Effector memory CD4-positive, alpha-beta T cell (primary cell): ENCODE results near the gene CEPT1.

Experiments
- DNase-seq, 3 donors: peaks; one replicate each; pipeline ENCODE4 v3.0.0-alpha.2; 2020
- H3K27ac ChIP-seq: 2 replicates; pipeline ENCODE4 v1.7.0; 2013; ENCODE audit warnings: mild to moderate bottlenecking, low read length, moderate library complexity; ENCODE audit not compliant: insufficient read depth, poor library complexity, severe bottlenecking
- H3K27me3 ChIP-seq: replicated peaks from 2 replicates; pipeline ENCODE4 v1.7.0; 2013; ENCODE audit warnings: mild to moderate bottlenecking, low read length; ENCODE audit not compliant: insufficient read depth, control insufficient read depth, poor library complexity, severe bottlenecking
- H3K36me3 ChIP-seq: 2 replicates; pipeline ENCODE4 v1.7.0; 2013; ENCODE audit warnings: mild to moderate bottlenecking, low read length, moderate library complexity; ENCODE audit not compliant: control insufficient read depth, insufficient read depth
- H3K4me1 ChIP-seq: 2 replicates; pipeline ENCODE4 v1.7.0; 2013; ENCODE audit warnings: low read length, mild to moderate bottlenecking; ENCODE audit not compliant: control insufficient read depth, insufficient read depth, poor library complexity, severe bottlenecking
- H3K4me3 ChIP-seq: 2 replicates; pipeline ENCODE4 v1.7.0; 2013; ENCODE audit warnings: low read length, low read depth, mild to moderate bottlenecking; ENCODE audit not compliant: insufficient read depth, poor library complexity, severe bottlenecking
- H3K9me3 ChIP-seq: 2 replicates; pipeline ENCODE4 v1.7.0; 2013; ENCODE audit warnings: mild to moderate bottlenecking, low read length, moderate library complexity; ENCODE audit not compliant: control insufficient read depth

Gene CEPT1

GRCh38 chr1:111127923-111128643, 11.9 kb upstream of the CEPT1 start:
- DNase-seq: no peak
- Histone ChIP-seq H3K4me3 (no peak overlapping the region), H3K4me1 (no peaks in the 10 kb centered on the region), H3K36me3 (peaks cover 37% of the 10 kb centered on the region), H3K27me3 (no peaks in the 10 kb centered on the region), H3K27ac (no peak overlapping the region), H3K9me3 (no peaks in the 10 kb centered on the region)

DNA sequence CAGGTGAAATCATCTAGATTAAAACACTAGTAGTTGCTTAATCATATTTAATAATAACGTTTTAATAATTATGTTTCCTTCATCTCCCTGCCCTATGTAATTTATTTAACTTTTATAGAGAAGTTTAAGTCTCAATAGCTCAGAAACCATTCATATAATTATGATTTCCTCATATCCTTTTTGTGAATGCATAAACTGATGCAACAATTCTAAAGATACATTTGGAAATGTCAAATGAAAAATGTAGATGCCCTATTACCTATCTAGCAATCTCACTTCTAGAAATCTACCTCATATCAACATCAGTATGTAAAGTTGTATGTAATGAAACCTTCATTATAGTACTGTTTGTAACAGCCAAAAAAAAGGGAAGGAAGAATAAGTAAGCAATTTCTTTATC, 10.6 kb upstream of the CEPT1 start:
- DNase-seq: no peak
- H3K4me1 ChIP-seq: no peaks in the 10 kb centered on the region
- H3K36me3 ChIP-seq: peaks cover 24% of the 10 kb centered on the region
- H3K9me3 ChIP-seq: no peaks in the 10 kb centered on the region
- H3K4me3 ChIP-seq: no peak overlapping the region
- no peaks in the 10 kb centered on the region for H3K27me3 ChIP-seq
- no peak overlapping the region for H3K27ac ChIP-seq

- Histone ChIP-seq H3K27ac (no peak overlapping the region), H3K4me3 (no peak overlapping the region), H3K9me3 (no peaks in the 10 kb centered on the region), H3K4me1 (no peaks in the 10 kb centered on the region), H3K27me3 (no peaks in the 10 kb centered on the region), H3K36me3 (peaks cover 24% of the 10 kb centered on the region)
- DNase-seq: no peak
Measured at GRCh38 chr1:111131693-111132092, 8.3 kb upstream of the CEPT1 start.

DNA sequence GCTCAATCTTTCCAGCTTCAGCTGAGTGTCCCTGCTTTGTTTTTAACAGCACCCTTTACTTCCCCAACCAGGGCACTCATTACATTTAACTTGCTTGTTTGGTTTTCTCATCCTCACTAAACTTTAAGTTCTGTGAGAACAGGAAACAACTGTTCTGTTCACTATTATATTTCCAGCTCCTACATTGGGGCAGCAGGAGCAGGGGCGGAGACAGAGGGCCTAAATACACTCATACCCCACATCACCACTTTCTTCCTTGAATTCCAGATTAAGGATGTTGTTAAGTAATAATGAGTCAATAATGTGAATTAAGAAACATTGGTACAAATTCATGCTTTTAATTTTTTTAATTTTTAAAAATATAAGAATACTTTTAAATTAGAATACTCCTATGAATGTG, 6.2 kb upstream of the CEPT1 start:
- Histone ChIP-seq H3K27me3 (no peaks in the 10 kb centered on the region), H3K9me3 (no peaks in the 10 kb centered on the region), H3K4me1 (peaks cover 1% of the 10 kb centered on the region), H3K36me3 (peaks cover 10% of the 10 kb centered on the region), H3K27ac (no peak overlapping the region), H3K4me3 (no peak overlapping the region)
- no peak for DNase-seq

GRCh38 chr1:111139324-111139955, 583 bp upstream of the CEPT1 start:
- no peaks in the 10 kb centered on the region for H3K9me3 ChIP-seq
- H3K27ac ChIP-seq: peak overlapping the region; percentile 90
- peak in 1 of 3 donors; percentile 41 for DNase-seq
- no peaks in the 10 kb centered on the region for H3K27me3 ChIP-seq
- peaks cover 10% of the 10 kb centered on the region for H3K36me3 ChIP-seq
- H3K4me3 ChIP-seq: peak overlapping the region; percentile 92
- H3K4me1 ChIP-seq: peaks cover 12% of the 10 kb centered on the region

DNA sequence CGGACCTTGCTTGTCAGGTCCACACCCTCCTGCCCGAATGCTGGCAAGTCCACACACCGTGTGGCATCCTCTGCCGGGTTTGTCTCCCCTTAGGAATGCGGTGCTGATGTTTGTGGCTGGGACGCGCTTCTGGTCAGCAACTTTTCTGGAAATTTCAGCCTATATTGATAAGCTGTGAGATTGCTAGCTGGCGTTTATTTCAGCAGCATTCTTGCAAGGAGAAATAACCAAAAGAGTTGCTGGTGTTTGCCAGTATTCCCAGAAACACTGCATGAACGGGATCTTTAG, 601 bp downstream of the CEPT1 start:
- Histone ChIP-seq H3K36me3 (peaks cover 4% of the 10 kb centered on the region), H3K9me3 (no peaks in the 10 kb centered on the region), H3K4me1 (peaks cover 12% of the 10 kb centered on the region), H3K4me3 (peak overlapping the region; percentile 92), H3K27me3 (no peaks in the 10 kb centered on the region), H3K27ac (peak overlapping the region; percentile 90)
- no peak for DNase-seq

- Histone ChIP-seq H3K4me3 (peak overlapping the region; percentile 92), H3K27me3 (no peaks in the 10 kb centered on the region), H3K27ac (peak overlapping the region; percentile 90), H3K9me3 (no peaks in the 10 kb centered on the region), H3K4me1 (peaks cover 12% of the 10 kb centered on the region), H3K36me3 (no peaks in the 10 kb centered on the region)
- DNase-seq: no peak
Measured at GRCh38 chr1:111141245-111142220, 1.5 kb downstream of the CEPT1 start.

DNA sequence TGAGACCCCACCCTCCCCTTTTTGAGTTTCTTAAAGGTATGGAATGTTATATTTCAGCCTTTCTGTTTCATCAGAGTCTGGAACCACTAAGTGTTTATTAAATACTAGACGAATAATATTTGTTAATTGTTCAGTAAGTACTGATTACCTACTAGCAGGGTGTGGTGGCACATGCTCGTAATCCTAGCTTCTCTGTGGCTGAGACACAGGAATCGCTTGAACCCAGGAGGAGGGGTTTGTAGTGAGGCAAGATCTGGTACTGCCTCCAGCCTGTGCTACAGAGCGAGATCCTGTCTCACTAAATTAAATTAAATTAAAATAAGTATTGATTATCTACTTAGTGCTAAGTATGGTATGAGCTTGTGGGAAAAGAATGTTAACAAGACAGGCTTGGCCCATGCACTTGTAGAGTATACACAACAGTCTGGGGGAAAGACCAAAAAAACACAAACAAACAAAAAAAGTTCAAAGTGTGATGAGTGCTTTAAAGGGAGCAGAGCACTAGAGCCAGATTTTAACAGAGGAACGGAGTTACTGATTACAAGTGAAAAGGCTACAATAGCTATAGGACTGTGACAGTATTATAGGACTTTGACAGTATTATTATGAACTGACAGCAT, 2.4 kb downstream of the CEPT1 start:
- H3K27ac ChIP-seq: no peak overlapping the region

DNA sequence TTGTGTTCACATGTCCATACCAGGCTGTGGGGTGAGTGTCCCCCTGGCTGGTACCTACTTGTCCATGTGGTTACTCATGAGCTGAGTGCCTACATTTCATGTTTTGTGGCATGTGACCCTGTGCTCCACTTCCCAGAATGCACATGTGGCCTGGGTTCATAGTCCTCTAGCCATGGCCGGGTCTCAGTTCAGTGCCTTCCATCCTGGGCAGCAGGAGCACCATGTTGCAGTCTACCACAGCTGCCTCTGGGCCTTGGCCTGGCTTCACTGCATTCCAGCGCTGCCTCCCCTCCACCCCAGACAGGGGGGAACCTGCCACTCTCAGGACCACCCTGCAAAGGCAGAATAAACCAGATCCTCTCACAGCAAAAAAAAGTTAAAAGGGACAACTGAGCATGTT, 5.5 kb downstream of the CEPT1 start:
- DNase-seq: no peak
- Histone ChIP-seq H3K4me3 (no peak overlapping the region), H3K36me3 (no peaks in the 10 kb centered on the region), H3K27ac (no peak overlapping the region), H3K4me1 (peaks cover 4% of the 10 kb centered on the region), H3K9me3 (no peaks in the 10 kb centered on the region), H3K27me3 (no peaks in the 10 kb centered on the region)

More for the DNA sequence above, 2.4 kb downstream of the CEPT1 start:
- Histone ChIP-seq H3K9me3 (no peaks in the 10 kb centered on the region), H3K4me3 (no peak overlapping the region), H3K4me1 (peaks cover 12% of the 10 kb centered on the region), H3K27me3 (no peaks in the 10 kb centered on the region), H3K36me3 (no peaks in the 10 kb centered on the region)
- no peak for DNase-seq
